Neutrophil (primary cell): ENCODE data around the gene GLYATL1B.
A peak's percentile ranks its signal among the peaks of the same experiment; 100 is the strongest.
"Not testable (repeated sequence)": the region's sequence is repeated elsewhere in the genome, so short reads cannot be mapped to it uniquely, and the experiment has no call there.

ENCODE experiments used
- H3K27ac ChIP-seq: fragments of 200-600 bp; sonication (generic); 2 replicates; pipeline ENCODE4 v1.5.1; 2016; ENCODE audit warnings: mild to moderate bottlenecking, moderate library complexity
- H3K27me3 ChIP-seq: fragments of 200-600 bp; sonication (generic); 2 replicates; pipeline ENCODE4 v1.6.0; 2016; ENCODE audit warnings: mild to moderate bottlenecking
- H3K36me3 ChIP-seq: fragments of 200-600 bp; sonication (generic); 2 replicates; pipeline ENCODE4 v1.5.1; 2017
- H3K4me1 ChIP-seq, 2 experiments: fragments of 200-600 bp in 1 of 2; sonication (generic) in 1 of 2; 1 replicate in 1 of 2; 2 replicates in 1 of 2; pipeline versions ENCODE4 v1.5.1 to v1.6.1; 2013 to 2016; ENCODE audit warnings: low read depth in 1 of 2, low read length in 1 of 2, mild to moderate bottlenecking in 1 of 2, moderate library complexity in 1 of 2; ENCODE audit not compliant: control insufficient read depth in 1 of 2, insufficient read depth in 1 of 2
- H3K4me3 ChIP-seq, 2 experiments: fragments of 200-600 bp in 1 of 2; sonication (generic) in 1 of 2; 1 replicate in 1 of 2; 2 replicates in 1 of 2; pipeline ENCODE4 v1.5.1; 2013 to 2016; ENCODE audit warnings: low read depth in 1 of 2, low read length in 1 of 2, mild to moderate bottlenecking in 1 of 2, moderate library complexity in 1 of 2
- H3K9me3 ChIP-seq: fragments of 200-600 bp; sonication (generic); 2 replicates; pipeline ENCODE4 v1.5.1; 2016
- CTCF ChIP-seq: fragments of 200-600 bp; sonication (generic); IDR thresholded peaks from 2 replicates; pipeline ENCODE4 v1.5.1; 2016; ENCODE audit warnings: antibody characterized with exemption

Gene GLYATL1B

GRCh38 chr11:59117774-59118173, 31.7 kb downstream of the GLYATL1B start:
- no peaks in the 10 kb centered on the region for H3K4me1 ChIP-seq
- no peaks in the 10 kb centered on the region for H3K9me3 ChIP-seq
- no peak overlapping the region for H3K27ac ChIP-seq
- no peaks in the 10 kb centered on the region for H3K27me3 ChIP-seq
- TF ChIP-seq CTCF, result no peak
- no peaks in the 10 kb centered on the region for H3K36me3 ChIP-seq
- H3K4me3 ChIP-seq, result no peak overlapping the region

- H3K27ac ChIP-seq, result no peak overlapping the region
- no peaks in the 10 kb centered on the region for H3K9me3 ChIP-seq
- TF ChIP-seq CTCF, result no peak
- no peaks in the 10 kb centered on the region for H3K36me3 ChIP-seq
- no peak overlapping the region for H3K4me3 ChIP-seq
- no peaks in the 10 kb centered on the region for H3K4me1 ChIP-seq
- H3K27me3 ChIP-seq, result no peaks in the 10 kb centered on the region
Measured at GRCh38 chr11:59119826-59120225, 33.7 kb downstream of the GLYATL1B start.

GRCh38 chr11:59135648-59136461, 49.7 kb downstream of the GLYATL1B start:
- Histone ChIP-seq H3K9me3 (no peaks in the 10 kb centered on the region), H3K4me1 (peaks cover 5 to 6% of the 10 kb centered on the region in 2 experiments), H3K27ac (no peak overlapping the region), H3K36me3 (no peaks in the 10 kb centered on the region), H3K4me3 (peak overlapping the region in 1 of 2 experiments; percentile 5), H3K27me3 (no peaks in the 10 kb centered on the region)
- peak; percentile 97 for TF ChIP-seq CTCF

- not testable (repeated sequence) for H3K4me1 ChIP-seq, H3K9me3 ChIP-seq, H3K27ac ChIP-seq, H3K4me3 ChIP-seq, H3K36me3 ChIP-seq, H3K27me3 ChIP-seq
Measured at GRCh38 chr11:59136551-59136950, 50.4 kb downstream of the GLYATL1B start.

- Histone ChIP-seq H3K27ac (no peak overlapping the region), H3K9me3 (no peaks in the 10 kb centered on the region), H3K36me3 (no peaks in the 10 kb centered on the region), H3K27me3 (no peaks in the 10 kb centered on the region), H3K4me1 (peaks cover 9 to 10% of the 10 kb centered on the region in 2 experiments), H3K4me3 (no peak overlapping the region)
- TF ChIP-seq CTCF, result no peak
Measured at GRCh38 chr11:59137190-59137589, 51.1 kb downstream of the GLYATL1B start.

- Histone ChIP-seq H3K27ac (no peak overlapping the region), H3K27me3 (no peaks in the 10 kb centered on the region), H3K4me3 (no peak overlapping the region), H3K36me3 (no peaks in the 10 kb centered on the region), H3K9me3 (no peaks in the 10 kb centered on the region), H3K4me1 (peaks cover 23% of the 10 kb centered on the region in 2 experiments)
- no peak for TF ChIP-seq CTCF
Measured at GRCh38 chr11:59138643-59139042, 52.5 kb downstream of the GLYATL1B start.
